ENCODE results near the gene HINT3. TPM values are rescaled to one million over a fixed set of nuclear protein-coding genes. Genes with fewer than 3 reads are reported as not detected.

Gene HINT3
- 11.5 and 11.7 TPM in 2 replicates for total RNA-seq (2021)
- long read RNA-seq, transcript HINT3-201 (5 exons, 3,314 nt) = major isoform, 50 of 64 reads
- long read RNA-seq, partial matches to known transcripts = 0 of 64 reads
- long read RNA-seq, other reads (novel, unspliced or antisense) = 14 of 64 reads

DNA sequence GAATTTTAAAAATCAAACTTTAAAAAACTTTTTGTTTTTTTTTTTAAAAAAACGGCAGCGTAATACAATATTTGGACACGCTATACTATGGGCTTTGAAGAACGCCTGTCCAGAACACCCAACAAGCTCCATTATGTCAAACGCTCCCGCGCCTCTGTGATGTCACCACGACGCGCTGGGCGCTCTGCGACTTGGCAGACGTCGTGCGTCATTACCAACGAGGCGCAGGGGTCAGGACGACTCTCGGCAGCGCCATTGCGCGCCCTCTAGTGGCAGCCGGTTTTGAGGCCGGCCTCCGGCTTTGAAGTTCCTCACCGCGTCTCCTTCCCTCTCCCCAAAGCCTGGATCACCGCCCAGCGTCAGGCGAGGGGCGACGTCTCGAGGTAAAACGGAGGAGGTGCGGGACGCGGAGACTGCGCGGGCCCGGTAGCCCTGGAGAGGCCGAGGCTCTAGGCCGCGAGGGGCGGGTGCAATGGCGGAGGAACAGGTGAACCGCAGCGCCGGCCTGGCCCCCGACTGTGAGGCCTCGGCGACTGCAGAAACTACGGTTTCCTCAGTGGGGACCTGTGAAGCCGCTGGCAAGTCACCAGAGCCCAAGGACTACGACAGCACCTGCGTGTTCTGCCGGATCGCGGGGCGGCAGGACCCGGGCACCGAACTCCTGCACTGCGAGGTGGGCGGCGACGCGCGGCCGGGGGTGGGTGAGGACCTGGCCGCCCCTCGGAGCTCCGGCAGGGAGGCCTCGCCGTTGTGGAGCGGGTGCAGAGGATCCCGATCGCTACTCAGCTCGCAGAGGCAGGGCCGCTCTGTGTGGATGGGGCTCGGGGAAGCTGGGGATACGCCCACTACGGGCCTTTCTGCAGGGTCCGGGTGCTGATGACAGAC is at the start of gene HINT3:
Gene HINT3 (plus strand): TSS at position 265 of the 885 bp plus-strand sequence. CDS start 208 bp downstream, at position 473.
- no peak within 1 kb of the TSS for H3K56ac ChIP-seq (ENCODE audit: insufficient read length, low read depth, low read length)
- H2BK20ac ChIP-seq (ENCODE audit: low read depth, low read length, poor library complexity, severe bottlenecking) = no peak within 1 kb of the TSS
- H2BK15ac ChIP-seq (ENCODE audit: low read depth, low read length) = no peak within 1 kb of the TSS
- H3K4me1 Mint-ChIP-seq = peaks cover 3 to 5% of the 10 kb centered on the region in 2 experiments; a peak in 2 of 4 replicates
- H4K5ac ChIP-seq (ENCODE audit: insufficient read length, low read depth, low read length) = no peak within 1 kb of the TSS
- H3K14ac ChIP-seq (ENCODE audit: insufficient read depth, low read length) = peak within 1 kb of the TSS; percentile 49
- no peak within 1 kb of the TSS for H3K4ac ChIP-seq (ENCODE audit: low read depth, low read length)
- peak within 1 kb of the TSS; percentile 5 for H3K18ac ChIP-seq (ENCODE audit: insufficient read length, low read depth, low read length)
- no peak within 1 kb of the TSS for H3K23ac ChIP-seq (ENCODE audit: insufficient read length, low read depth, low read length)
- no peaks in the 10 kb centered on the region for H3K23me2 ChIP-seq (ENCODE audit: insufficient read length, low read depth, low read length, poor library complexity, severe bottlenecking)
- peak; percentile 97 for DNase-seq
- no peak within 1 kb of the TSS for H2BK5ac ChIP-seq (ENCODE audit: insufficient read length, low read length)
- H3K27ac Mint-ChIP-seq = peak within 1 kb of the TSS in 1 of 3 experiments; percentile 68; a peak in 4 of 7 replicates
- H3K79me2 ChIP-seq (ENCODE audit: insufficient read depth, low read length) = no peaks in the 10 kb centered on the region
- no peak within 1 kb of the TSS for H4K8ac ChIP-seq (replicated peaks; ENCODE audit: insufficient read length, low read depth, low read length)
- no peak within 1 kb of the TSS for H3T11ph ChIP-seq (ENCODE audit: low read length)
- H3K4me2 ChIP-seq (ENCODE audit: insufficient read depth, insufficient read length, low read length) = peak within 1 kb of the TSS; percentile 48
- peak within 1 kb of the TSS; percentile 37 for H3K9ac ChIP-seq (ENCODE audit: extremely low read depth, insufficient read length, low read length)
- 0 out of 2 replicates have a peak, but pooled peaks cover 2% of the 10 kb centered on the region for H3K4me1 ChIP-seq (ENCODE audit: insufficient read depth, low read length)
- peaks cover 4% of the 10 kb centered on the region for H3K27me3 Mint-ChIP-seq (ENCODE audit: low read depth)
- H2BK12ac ChIP-seq (ENCODE audit: insufficient read length, low read depth, low read length) = no peak within 1 kb of the TSS
- no CpG with 5 or more reads among the region's 82 CpGs for WGBS (ENCODE audit: extremely low coverage, insufficient read length, low lambda C conversion rate)
- peaks cover 0 to 6% (median 0%) of the 10 kb centered on the region in 3 experiments; a peak in 3 of 7 replicates for H3K36me3 Mint-ChIP-seq (ENCODE audit: insufficient read depth in 1 of 3, low read depth in 3 of 3)
- no peak within 1 kb of the TSS for H2AFZ ChIP-seq (ENCODE audit: low read length)
- H3K79me1 ChIP-seq (ENCODE audit: insufficient read depth, low read depth, low read length, poor library complexity, severe bottlenecking) = no peaks in the 10 kb centered on the region
- no peaks in the 10 kb centered on the region for H3K27me3 ChIP-seq (ENCODE audit: insufficient read depth, low read length)
- no peaks in the 10 kb centered on the region for H3K9me3 ChIP-seq (ENCODE audit: control insufficient read depth, low read depth, low read length)
- no peak within 1 kb of the TSS for H3K27ac ChIP-seq (ENCODE audit: insufficient read length, low read depth, low read length)
- H4K91ac ChIP-seq (ENCODE audit: insufficient read length, low read depth, low read length) = no peak within 1 kb of the TSS
- no peak within 1 kb of the TSS for H2AK5ac ChIP-seq (ENCODE audit: insufficient read length, low read length)
- TF ChIP-seq, protein P1, sequence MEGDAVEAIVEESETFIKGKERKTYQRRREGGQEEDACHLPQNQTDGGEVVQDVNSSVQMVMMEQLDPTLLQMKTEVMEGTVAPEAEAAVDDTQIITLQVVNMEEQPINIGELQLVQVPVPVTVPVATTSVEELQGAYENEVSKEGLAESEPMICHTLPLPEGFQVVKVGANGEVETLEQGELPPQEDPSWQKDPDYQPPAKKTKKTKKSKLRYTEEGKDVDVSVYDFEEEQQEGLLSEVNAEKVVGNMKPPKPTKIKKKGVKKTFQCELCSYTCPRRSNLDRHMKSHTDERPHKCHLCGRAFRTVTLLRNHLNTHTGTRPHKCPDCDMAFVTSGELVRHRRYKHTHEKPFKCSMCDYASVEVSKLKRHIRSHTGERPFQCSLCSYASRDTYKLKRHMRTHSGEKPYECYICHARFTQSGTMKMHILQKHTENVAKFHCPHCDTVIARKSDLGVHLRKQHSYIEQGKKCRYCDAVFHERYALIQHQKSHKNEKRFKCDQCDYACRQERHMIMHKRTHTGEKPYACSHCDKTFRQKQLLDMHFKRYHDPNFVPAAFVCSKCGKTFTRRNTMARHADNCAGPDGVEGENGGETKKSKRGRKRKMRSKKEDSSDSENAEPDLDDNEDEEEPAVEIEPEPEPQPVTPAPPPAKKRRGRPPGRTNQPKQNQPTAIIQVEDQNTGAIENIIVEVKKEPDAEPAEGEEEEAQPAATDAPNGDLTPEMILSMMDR (conservative IDR thresholded peaks at IDR 0.05) = peak; percentile 100
- no peak within 1 kb of the TSS for H2BK120ac ChIP-seq (ENCODE audit: low read depth, low read length, poor library complexity, severe bottlenecking)
- no peaks in the 10 kb centered on the region for H4K20me1 ChIP-seq (ENCODE audit: control insufficient read depth, insufficient read depth, insufficient read length)
- H3K9me3 Mint-ChIP-seq = peaks cover 5 to 8% of the 10 kb centered on the region in 2 experiments; a peak in 3 of 5 replicates
- no peak within 1 kb of the TSS; a peak in 3 of 5 replicates for H3K4me3 Mint-ChIP-seq

All from H9 (cell line).